HepG2 (cell line): ENCODE results near the gene SLC29A3. TPM values are rescaled to one million over a fixed set of nuclear protein-coding genes. Genes with fewer than 3 reads are reported as not detected.
A peak's percentile ranks its signal among the peaks of the same experiment; 100 is the strongest.

ENCODE experiments used
- ATF7-NPFF ChIP-seq: sonication (generic); formaldehyde crosslinking; IDR thresholded peaks from 2 replicates; pipeline ENCODE4 v1.8.1; 2023; ENCODE audit warnings: mild to moderate bottlenecking, low read depth, missing genetic modification reagents, moderate library complexity
- FOXK1 ChIP-seq: sonication (generic); formaldehyde crosslinking; IDR thresholded peaks from 2 replicates; pipeline ENCODE4 v1.4.0; 2020; ENCODE audit warnings: low read depth, missing genetic modification reagents, borderline replicate concordance
- FOXK2 ChIP-seq: fragments of 450-650 bp; IDR thresholded peaks from 2 replicates; pipeline ENCODE4 v1.6.1; 2016
- IRF1 ChIP-seq: sonication (generic); formaldehyde crosslinking; IDR thresholded peaks from 2 replicates; pipeline ENCODE4 v1.4.0; 2020; ENCODE audit warnings: low read depth, mild to moderate bottlenecking, missing genetic modification reagents
- MEF2D ChIP-seq: sonication (generic); formaldehyde crosslinking; IDR thresholded peaks from 2 replicates; pipeline ENCODE4 v1.5.1; 2020; ENCODE audit warnings: mild to moderate bottlenecking, missing genetic modification reagents
- NFIB ChIP-seq: sonication (generic); formaldehyde crosslinking; IDR thresholded peaks from 2 replicates; pipeline ENCODE4 v1.9.0; 2021; ENCODE audit warnings: missing genetic modification reagents, mild to moderate bottlenecking, borderline replicate concordance
- PAWR ChIP-seq: sonication (generic); formaldehyde crosslinking; IDR thresholded peaks from 2 replicates; pipeline ENCODE4 v1.4.0; 2020; ENCODE audit warnings: missing genetic modification reagents, mild to moderate bottlenecking, borderline replicate concordance
- PCBP1 ChIP-seq: fragments of 200-400 bp; formaldehyde crosslinking; IDR thresholded peaks from 2 replicates; pipeline ENCODE4 v1.6.1; 2017; ENCODE audit warnings: mild to moderate bottlenecking, low read depth, low read length, borderline replicate concordance
- SKI ChIP-seq: fragments of 450-650 bp; IDR thresholded peaks from one replicate; pipeline ENCODE4 v1.6.1; 2018; ENCODE audit warnings: mild to moderate bottlenecking; ENCODE audit not compliant: partially characterized antibody
- TP53 ChIP-seq: sonication (generic); formaldehyde crosslinking; conservative IDR thresholded peaks from 2 replicates; pipeline ENCODE4 v1.4.0; 2020; ENCODE audit warnings: missing genetic modification reagents
- TSC22D2 ChIP-seq: sonication (generic); formaldehyde crosslinking; IDR thresholded peaks from 2 replicates; pipeline ENCODE4 v1.5.1; 2020; ENCODE audit warnings: missing genetic modification reagents, mild to moderate bottlenecking, borderline replicate concordance
- ZFYVE20 ChIP-seq: sonication (generic); formaldehyde crosslinking; IDR thresholded peaks from 2 replicates; pipeline ENCODE4 v1.8.0; 2023; ENCODE audit warnings: low read depth, mild to moderate bottlenecking, moderate library complexity, missing genetic modification reagents, borderline replicate concordance
- ZNF3 ChIP-seq: IDR thresholded peaks from 2 replicates; pipeline ENCODE4 v1.7.0; 2017; ENCODE audit warnings: inconsistent platforms
- ZNF530 ChIP-seq: sonication (generic); formaldehyde crosslinking; IDR thresholded peaks from 2 replicates; pipeline ENCODE4 v1.5.0; 2020; ENCODE audit warnings: low read depth, mild to moderate bottlenecking, missing genetic modification reagents
- ZNF576 ChIP-seq: sonication (generic); formaldehyde crosslinking; IDR thresholded peaks from 2 replicates; pipeline ENCODE4 v1.4.0; 2020; ENCODE audit warnings: mild to moderate bottlenecking, missing genetic modification reagents
- ZNF652 ChIP-seq: IDR thresholded peaks from 2 replicates; pipeline ENCODE4 v1.6.1; 2016; ENCODE audit warnings: low read depth, borderline replicate concordance
- ZNF737 ChIP-seq: sonication (generic); formaldehyde crosslinking; IDR thresholded peaks from 2 replicates; pipeline ENCODE4 v1.5.0; 2020; ENCODE audit warnings: missing genetic modification reagents, mild to moderate bottlenecking, borderline replicate concordance
- ZNF816 ChIP-seq: sonication (generic); formaldehyde crosslinking; IDR thresholded peaks from 2 replicates; pipeline ENCODE4 v1.8.0; 2022; ENCODE audit warnings: missing genetic modification reagents, mild to moderate bottlenecking, borderline replicate concordance
- polyA plus RNA-seq, 8 experiments: library from polyadenylated mRNA; depleted of rRNA in 3 of 8; stranded (reverse) in 7 of 8; unstranded in 1 of 8; fragments of >200 nt; fragmentation: Illumina TruSeq in 4 of 8; extraction: Trizol in 4 of 8; gene quantifications; 2 replicates each; pipeline versions ENCODE4 v1.2.1 to v1.2.3, GENCODE V29; 2011 to 2016; ENCODE audit warnings: low read depth in 4 of 8, missing spikeins in 1 of 8, mixed read lengths in 1 of 8; ENCODE audit not compliant: insufficient read depth in 1 of 8
- total RNA-seq, 5 experiments: library from RNA; depleted of rRNA; stranded (reverse); fragments of >200 nt; fragmentation: Illumina TruSeq; extraction: Trizol; gene quantifications; 2 replicates each; pipeline ENCODE4 v1.2.3, GENCODE V29; 2016; ENCODE audit warnings: low read depth in 1 of 5
- TF ChIP-seq, protein P1 (sequence below): IDR thresholded peaks from 2 replicates; pipeline ENCODE4 v1.6.1; 2016; ENCODE audit warnings: missing biosample characterization, missing genetic modification reagents, low read depth
- TF ChIP-seq, protein P2 (sequence below): sonication (generic); formaldehyde crosslinking; IDR thresholded peaks from 2 replicates; pipeline ENCODE4 v1.8.0; 2022; ENCODE audit warnings: mild to moderate bottlenecking, missing genetic modification reagents, moderate library complexity
- TF ChIP-seq, protein P3 (sequence below): sonication (generic); formaldehyde crosslinking; IDR thresholded peaks from 2 replicates; pipeline ENCODE4 v1.4.0; 2020; ENCODE audit warnings: mild to moderate bottlenecking, missing genetic modification reagents

The SLC29A3 gene
- total and polyA plus RNA-seq, 2 of the 13 experiments (the other 11 are each of a cell fraction or from before 2014, with no cell fraction given): 8.6 to 11.8 TPM

DNA sequence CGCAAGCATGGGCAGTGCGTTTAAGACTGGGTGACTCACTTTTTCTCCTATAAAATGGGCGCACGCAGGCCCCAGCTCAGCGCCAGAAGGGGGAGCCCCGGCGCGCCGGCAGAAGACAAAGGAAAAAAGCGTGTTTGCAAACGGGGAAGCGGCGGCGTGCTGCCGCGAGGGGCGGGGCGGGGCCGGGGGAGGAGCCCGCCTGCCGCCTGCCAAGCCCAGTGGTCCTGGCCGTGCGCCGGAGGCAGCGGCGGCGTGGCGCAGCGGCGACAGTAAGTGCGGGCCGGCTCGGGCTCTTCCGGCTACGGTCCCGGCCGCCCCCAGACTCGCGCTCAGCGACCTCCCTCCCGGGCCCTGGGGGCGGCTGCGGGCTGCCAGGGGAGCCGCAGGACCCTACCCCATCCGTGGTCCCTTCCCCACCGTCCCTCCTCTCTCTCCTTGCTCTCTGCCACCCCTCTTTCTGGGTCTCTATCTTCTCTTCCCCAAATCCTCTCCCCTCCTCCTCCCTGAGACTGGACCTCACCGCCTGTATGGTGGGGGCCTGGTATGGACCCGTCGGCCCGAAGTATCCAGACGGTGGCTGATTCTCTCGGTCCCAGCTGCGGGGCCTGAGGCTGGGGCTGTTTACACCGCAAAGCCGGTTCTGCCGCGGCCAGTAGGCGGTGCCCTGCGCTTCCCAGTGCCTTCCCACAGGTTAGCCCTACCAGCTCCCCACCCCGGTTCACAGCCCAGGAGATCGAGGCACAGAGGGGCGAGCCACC lies at the start of gene SLC29A3 (continued):
- TF ChIP-seq PAWR (CRISPR knock-in tag) (no peak), FOXK1 (peak; percentile 95), TSC22D2 (CRISPR knock-in tag) (no peak), ZNF530 (no peak), ZFYVE20 (CRISPR knock-in tag) (peak; percentile 33; the same call in 1 of the 2 replicates), ZNF737 (CRISPR knock-in tag) (no peak), TP53 (CRISPR knock-in tag) (no peak), ZNF576 (CRISPR knock-in tag) (no peak), NFIB (CRISPR knock-in tag) (no peak), ZNF816 (CRISPR knock-in tag) (no peak), IRF1 (CRISPR knock-in tag) (no peak), ZNF652 (CRISPR knock-in tag) (peak; percentile 12; the same call in 1 of the 2 replicates), ATF7-NPFF (CRISPR knock-in tag) (no peak), FOXK2 (peak; percentile 62), MEF2D (CRISPR knock-in tag) (no peak), PCBP1 (peak; percentile 62; the same call in 1 of the 2 replicates), SKI (peak; percentile 57), ZNF3 (no peak)
- TF ChIP-seq, protein P1, sequence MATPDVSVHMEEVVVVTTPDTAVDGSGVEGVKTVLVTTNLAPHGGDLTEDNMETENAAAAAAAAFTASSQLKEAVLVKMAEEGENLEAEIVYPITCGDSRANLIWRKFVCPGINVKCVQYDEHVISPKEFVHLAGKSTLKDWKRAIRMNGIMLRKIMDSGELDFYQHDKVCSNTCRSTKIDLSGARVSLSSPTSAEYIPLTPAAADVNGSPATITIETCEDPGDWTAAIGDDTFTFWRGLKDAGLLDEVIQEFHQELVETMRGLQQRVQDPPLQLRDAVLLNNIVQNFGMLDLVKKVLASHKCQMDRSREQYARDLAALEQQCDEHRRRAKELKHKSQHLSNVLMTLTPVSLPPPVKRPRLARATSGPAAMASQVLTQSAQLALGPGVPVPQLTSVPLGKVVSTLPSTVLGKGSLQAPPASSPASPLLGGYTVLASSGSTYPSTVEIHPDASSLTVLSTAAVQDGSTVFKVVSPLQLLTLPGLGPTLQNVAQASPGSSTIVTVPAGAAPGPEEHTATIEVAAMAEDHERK (CRISPR knock-in tag): no peak
- TF ChIP-seq, protein P2, sequence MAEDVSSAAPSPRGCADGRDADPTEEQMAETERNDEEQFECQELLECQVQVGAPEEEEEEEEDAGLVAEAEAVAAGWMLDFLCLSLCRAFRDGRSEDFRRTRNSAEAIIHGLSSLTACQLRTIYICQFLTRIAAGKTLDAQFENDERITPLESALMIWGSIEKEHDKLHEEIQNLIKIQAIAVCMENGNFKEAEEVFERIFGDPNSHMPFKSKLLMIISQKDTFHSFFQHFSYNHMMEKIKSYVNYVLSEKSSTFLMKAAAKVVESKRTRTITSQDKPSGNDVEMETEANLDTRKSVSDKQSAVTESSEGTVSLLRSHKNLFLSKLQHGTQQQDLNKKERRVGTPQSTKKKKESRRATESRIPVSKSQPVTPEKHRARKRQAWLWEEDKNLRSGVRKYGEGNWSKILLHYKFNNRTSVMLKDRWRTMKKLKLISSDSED (CRISPR knock-in tag): no peak
- TF ChIP-seq, protein P3, sequence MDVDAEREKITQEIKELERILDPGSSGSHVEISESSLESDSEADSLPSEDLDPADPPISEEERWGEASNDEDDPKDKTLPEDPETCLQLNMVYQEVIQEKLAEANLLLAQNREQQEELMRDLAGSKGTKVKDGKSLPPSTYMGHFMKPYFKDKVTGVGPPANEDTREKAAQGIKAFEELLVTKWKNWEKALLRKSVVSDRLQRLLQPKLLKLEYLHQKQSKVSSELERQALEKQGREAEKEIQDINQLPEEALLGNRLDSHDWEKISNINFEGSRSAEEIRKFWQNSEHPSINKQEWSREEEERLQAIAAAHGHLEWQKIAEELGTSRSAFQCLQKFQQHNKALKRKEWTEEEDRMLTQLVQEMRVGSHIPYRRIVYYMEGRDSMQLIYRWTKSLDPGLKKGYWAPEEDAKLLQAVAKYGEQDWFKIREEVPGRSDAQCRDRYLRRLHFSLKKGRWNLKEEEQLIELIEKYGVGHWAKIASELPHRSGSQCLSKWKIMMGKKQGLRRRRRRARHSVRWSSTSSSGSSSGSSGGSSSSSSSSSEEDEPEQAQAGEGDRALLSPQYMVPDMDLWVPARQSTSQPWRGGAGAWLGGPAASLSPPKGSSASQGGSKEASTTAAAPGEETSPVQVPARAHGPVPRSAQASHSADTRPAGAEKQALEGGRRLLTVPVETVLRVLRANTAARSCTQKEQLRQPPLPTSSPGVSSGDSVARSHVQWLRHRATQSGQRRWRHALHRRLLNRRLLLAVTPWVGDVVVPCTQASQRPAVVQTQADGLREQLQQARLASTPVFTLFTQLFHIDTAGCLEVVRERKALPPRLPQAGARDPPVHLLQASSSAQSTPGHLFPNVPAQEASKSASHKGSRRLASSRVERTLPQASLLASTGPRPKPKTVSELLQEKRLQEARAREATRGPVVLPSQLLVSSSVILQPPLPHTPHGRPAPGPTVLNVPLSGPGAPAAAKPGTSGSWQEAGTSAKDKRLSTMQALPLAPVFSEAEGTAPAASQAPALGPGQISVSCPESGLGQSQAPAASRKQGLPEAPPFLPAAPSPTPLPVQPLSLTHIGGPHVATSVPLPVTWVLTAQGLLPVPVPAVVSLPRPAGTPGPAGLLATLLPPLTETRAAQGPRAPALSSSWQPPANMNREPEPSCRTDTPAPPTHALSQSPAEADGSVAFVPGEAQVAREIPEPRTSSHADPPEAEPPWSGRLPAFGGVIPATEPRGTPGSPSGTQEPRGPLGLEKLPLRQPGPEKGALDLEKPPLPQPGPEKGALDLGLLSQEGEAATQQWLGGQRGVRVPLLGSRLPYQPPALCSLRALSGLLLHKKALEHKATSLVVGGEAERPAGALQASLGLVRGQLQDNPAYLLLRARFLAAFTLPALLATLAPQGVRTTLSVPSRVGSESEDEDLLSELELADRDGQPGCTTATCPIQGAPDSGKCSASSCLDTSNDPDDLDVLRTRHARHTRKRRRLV: no peak
